Endothelial cell of hepatic sinusoid (primary cell): ENCODE data around the gene E2F3.

Experiments
- in situ Hi-C: cut with HindIII; loops from 2 replicates; pipeline ENCODE4 v1.10.0; 2017; ENCODE audit warnings: low sequenced_read_pairs

Gene E2F3

GRCh38 chr6:20464041-20464440, 62.4 kb downstream of the E2F3 start:
- in situ Hi-C loops, result no loop called here

- in situ Hi-C loops, result loop anchor here (5.0 kb wide), 1 partner anchor 53 kb away; no protein-coding TSS in a partner anchor
Measured at GRCh38 chr6:20464847-20465246, 63.2 kb downstream of the E2F3 start.

GRCh38 chr6:20465616-20466015, 63.9 kb downstream of the E2F3 start:
- in situ Hi-C loops, result loop anchor here (5.0 kb wide), 1 partner anchor 53 kb away; no protein-coding TSS in a partner anchor

- in situ Hi-C loops, result loop anchor here (5.0 kb wide), 1 partner anchor 55 kb away; no protein-coding TSS in a partner anchor
Measured at GRCh38 chr6:20467437-20467836, 65.8 kb downstream of the E2F3 start.

GRCh38 chr6:20468209-20468608, 66.5 kb downstream of the E2F3 start:
- in situ Hi-C loops, result loop anchor here (5.0 kb wide), 1 partner anchor 56 kb away; no protein-coding TSS in a partner anchor

- in situ Hi-C loops, result no loop called here
Measured at GRCh38 chr6:20472748-20473147, 71.1 kb downstream of the E2F3 start.

GRCh38 chr6:20473518-20473917, 71.8 kb downstream of the E2F3 start:
- in situ Hi-C loops, result no loop called here

GRCh38 chr6:20474874-20475542, 73.3 kb downstream of the E2F3 start:
- in situ Hi-C loops, result no loop called here

GRCh38 chr6:20476501-20477043, 74.9 kb downstream of the E2F3 start:
- in situ Hi-C loops, result no loop called here

GRCh38 chr6:20477485-20477884, 75.8 kb downstream of the E2F3 start:
- in situ Hi-C loops, result no loop called here

GRCh38 chr6:20479060-20479459, 77.4 kb downstream of the E2F3 start:
- in situ Hi-C loops, result no loop called here

GRCh38 chr6:20479526-20479925, 77.8 kb downstream of the E2F3 start:
- in situ Hi-C loops, result no loop called here

- in situ Hi-C loops, result no loop called here
Measured at GRCh38 chr6:20481281-20481680, 79.6 kb downstream of the E2F3 start.

- in situ Hi-C loops, result no loop called here
Measured at GRCh38 chr6:20483887-20484497, 82.3 kb downstream of the E2F3 start.

GRCh38 chr6:20486641-20487040, 85.0 kb downstream of the E2F3 start:
- in situ Hi-C loops, result no loop called here

- in situ Hi-C loops, result no loop called here
Measured at GRCh38 chr6:20487669-20488375, 86.1 kb downstream of the E2F3 start.

- in situ Hi-C loops, result no loop called here
Measured at GRCh38 chr6:20490591-20490990, 88.9 kb downstream of the E2F3 start.

- in situ Hi-C loops, result no loop called here
Measured at GRCh38 chr6:20492099-20492498, 90.4 kb downstream of the E2F3 start.

- in situ Hi-C loops, result no loop called here
Measured at GRCh38 chr6:20497216-20498040, 95.7 kb downstream of the E2F3 start.

GRCh38 chr6:20498041-20498385, 96.3 kb downstream of the E2F3 start:
- in situ Hi-C loops, result no loop called here

- in situ Hi-C loops, result no loop called here
Measured at GRCh38 chr6:20509212-20509611, 107.5 kb downstream of the E2F3 start.
